Left renal cortex interstitium (tissue), 4 donors: Measurements from ENCODE around the gene ANAPC15. TPM values are rescaled to one million over a fixed set of nuclear protein-coding genes. Genes with fewer than 3 reads are reported as not detected.
"Not testable (repeated sequence)": the region's sequence is repeated elsewhere in the genome, so short reads cannot be mapped to it uniquely, and the experiment has no call there.

Experiments used
- DNase-seq, 4 donors: peaks; one replicate each; pipeline ENCODE4 v3.0.0-alpha.2; 2013; ENCODE audit warnings: low read depth in 4 of 4, low spot score in 2 of 4, missing footprints in 1 of 4
- polyA plus RNA-seq, 4 donors: library from polyadenylated mRNA; unstranded; fragments of 120-200 nt; gene quantifications; one replicate each; pipeline ENCODE4 v1.2.1, GENCODE V29; 2013; ENCODE audit not compliant: insufficient read length in 4 of 4

Gene ANAPC15
- 10 to 100 TPM; 47.2 to 57.8 (median 50.2) TPM for polyA plus RNA-seq

- peak; percentile 99 to 100 (median 100) for DNase-seq
Measured at GRCh38 chr11:72112143-72112977, at the start of gene ANAPC15. TSS of gene ANAPC15 (minus strand) at chr11:72112695. CDS start at chr11:72111276, 1,419 bp downstream.

- DNase-seq: no peak
Measured at GRCh38 chr11:72160319-72160718, 47.8 kb upstream of the ANAPC15 start.

- no peak for DNase-seq
Measured at GRCh38 chr11:72157131-72157530, 44.6 kb upstream of the ANAPC15 start.

- no peak for DNase-seq
Measured at GRCh38 chr11:72155751-72156150, 43.3 kb upstream of the ANAPC15 start.

GRCh38 chr11:72154816-72155215, 42.3 kb upstream of the ANAPC15 start:
- no peak for DNase-seq

- not testable (repeated sequence) for DNase-seq
Measured at GRCh38 chr11:72153874-72154273, 41.4 kb upstream of the ANAPC15 start.

GRCh38 chr11:72150882-72151281, 38.4 kb upstream of the ANAPC15 start:
- no peak for DNase-seq

GRCh38 chr11:72146625-72147024, 34.1 kb upstream of the ANAPC15 start:
- DNase-seq: no peak

- no peak for DNase-seq
Measured at GRCh38 chr11:72144807-72145565, 32.5 kb upstream of the ANAPC15 start.

- not testable (repeated sequence) for DNase-seq
Measured at GRCh38 chr11:72142543-72142942, 30.0 kb upstream of the ANAPC15 start.

GRCh38 chr11:72142086-72142485, 29.6 kb upstream of the ANAPC15 start:
- not testable (repeated sequence) for DNase-seq

- no peak for DNase-seq
Measured at GRCh38 chr11:72141066-72141465, 28.6 kb upstream of the ANAPC15 start.

- no peak for DNase-seq
Measured at GRCh38 chr11:72140661-72141060, 28.2 kb upstream of the ANAPC15 start.

- no peak for DNase-seq
Measured at GRCh38 chr11:72139500-72139899, 27.0 kb upstream of the ANAPC15 start.

- DNase-seq: no peak
Measured at GRCh38 chr11:72138821-72139390, 26.4 kb upstream of the ANAPC15 start.

GRCh38 chr11:72136684-72137262, 24.3 kb upstream of the ANAPC15 start:
- no peak for DNase-seq

- no peak for DNase-seq
Measured at GRCh38 chr11:72135891-72136683, 23.6 kb upstream of the ANAPC15 start.

- DNase-seq: not testable (repeated sequence)
Measured at GRCh38 chr11:72135473-72135872, 23.0 kb upstream of the ANAPC15 start, which contains the start of gene FOLR3. TSS of gene FOLR3 (plus strand) at chr11:72135725. CDS start at chr11:72135953, 228 bp downstream.

GRCh38 chr11:72132646-72133045, 20.2 kb upstream of the ANAPC15 start:
- no peak for DNase-seq

- DNase-seq: no peak
Measured at GRCh38 chr11:72129381-72129780, 16.9 kb upstream of the ANAPC15 start.
